OCI-LY7 (cell line): ENCODE measurements around the gene ABCD2.

Experiments
- EZH2phosphoT487 ChIP-seq: fragments of 200-600 bp; sonication (generic); IDR thresholded peaks from 2 replicates; pipeline ENCODE4 v1.6.1; 2018; ENCODE audit warnings: low read depth, borderline replicate concordance, mild to moderate bottlenecking, mixed run types, antibody characterized with exemption, low read length, moderate library complexity, mixed read lengths
- TF ChIP-seq, protein P1 (sequence below): fragments of 200-600 bp; sonication (generic); conservative IDR thresholded peaks from 2 replicates; pipeline ENCODE4 v1.5.1; 2014; ENCODE audit warnings: mild to moderate bottlenecking, antibody characterized with exemption, low read length, moderate library complexity, mixed read lengths

DNA sequence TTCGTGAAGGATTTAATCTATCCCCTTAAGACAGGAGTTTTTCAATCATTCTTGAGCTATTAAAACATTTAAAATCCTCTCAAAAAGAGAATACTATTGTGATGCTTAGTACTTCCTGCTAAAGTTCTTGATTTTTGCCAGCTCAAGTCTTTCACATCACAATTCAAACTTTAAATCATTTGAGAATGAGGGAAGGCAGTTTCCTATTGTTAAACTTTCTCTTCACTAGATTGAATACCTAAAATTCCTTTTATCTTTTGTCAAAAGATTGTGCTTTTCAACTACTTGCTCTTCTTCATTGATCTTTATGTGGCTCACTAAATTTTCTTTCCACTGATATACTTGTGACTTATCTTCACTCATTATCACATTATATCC lies 44.1 kb downstream of the ABCD2 start:
- TF ChIP-seq, protein P1, sequence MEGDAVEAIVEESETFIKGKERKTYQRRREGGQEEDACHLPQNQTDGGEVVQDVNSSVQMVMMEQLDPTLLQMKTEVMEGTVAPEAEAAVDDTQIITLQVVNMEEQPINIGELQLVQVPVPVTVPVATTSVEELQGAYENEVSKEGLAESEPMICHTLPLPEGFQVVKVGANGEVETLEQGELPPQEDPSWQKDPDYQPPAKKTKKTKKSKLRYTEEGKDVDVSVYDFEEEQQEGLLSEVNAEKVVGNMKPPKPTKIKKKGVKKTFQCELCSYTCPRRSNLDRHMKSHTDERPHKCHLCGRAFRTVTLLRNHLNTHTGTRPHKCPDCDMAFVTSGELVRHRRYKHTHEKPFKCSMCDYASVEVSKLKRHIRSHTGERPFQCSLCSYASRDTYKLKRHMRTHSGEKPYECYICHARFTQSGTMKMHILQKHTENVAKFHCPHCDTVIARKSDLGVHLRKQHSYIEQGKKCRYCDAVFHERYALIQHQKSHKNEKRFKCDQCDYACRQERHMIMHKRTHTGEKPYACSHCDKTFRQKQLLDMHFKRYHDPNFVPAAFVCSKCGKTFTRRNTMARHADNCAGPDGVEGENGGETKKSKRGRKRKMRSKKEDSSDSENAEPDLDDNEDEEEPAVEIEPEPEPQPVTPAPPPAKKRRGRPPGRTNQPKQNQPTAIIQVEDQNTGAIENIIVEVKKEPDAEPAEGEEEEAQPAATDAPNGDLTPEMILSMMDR: no peak
- TF ChIP-seq EZH2phosphoT487: no peak
